KMS-11 (cell line): ENCODE data around the gene MAFG.

Experiments
- H2AFZ ChIP-seq: fragments of 200-600 bp; sonication (generic); 2 replicates; pipeline ENCODE4 v1.6.1; 2016; ENCODE audit warnings: antibody characterized with exemption, mixed run types, low read depth
- H3K27ac ChIP-seq: fragments of 200-600 bp; sonication (generic); 2 replicates; pipeline ENCODE4 v1.6.1; 2016; ENCODE audit warnings: mild to moderate bottlenecking, mixed run types
- H3K27me3 ChIP-seq: fragments of 200-600 bp; sonication (generic); 2 replicates; pipeline ENCODE4 v1.6.1; 2017; ENCODE audit warnings: mild to moderate bottlenecking, low read depth, mixed run types, moderate library complexity; ENCODE audit not compliant: insufficient read depth
- H3K36me3 ChIP-seq: fragments of 200-600 bp; sonication (generic); 2 replicates; pipeline ENCODE4 v1.6.1; 2017; ENCODE audit warnings: mild to moderate bottlenecking, mixed run types; ENCODE audit not compliant: insufficient read depth
- H3K4me1 ChIP-seq: fragments of 200-600 bp; sonication (generic); 2 replicates; pipeline ENCODE4 v1.6.1; 2016; ENCODE audit warnings: mild to moderate bottlenecking, low read depth, mixed run types; ENCODE audit not compliant: poor library complexity, severe bottlenecking
- H3K4me2 ChIP-seq: fragments of 200-600 bp; sonication (generic); 2 replicates; pipeline ENCODE4 v1.7.0; 2016; ENCODE audit warnings: mild to moderate bottlenecking, mixed run types
- H3K4me3 ChIP-seq: fragments of 200-600 bp; sonication (generic); IDR thresholded peaks from 2 replicates; pipeline ENCODE4 v1.6.1; 2017; ENCODE audit warnings: low read depth, low read length, mixed read lengths; ENCODE audit not compliant: insufficient read depth
- H3K79me2 ChIP-seq: fragments of 200-600 bp; sonication (generic); 2 replicates; pipeline ENCODE4 v1.6.1; 2016; ENCODE audit warnings: low read depth, mixed run types; ENCODE audit not compliant: insufficient read depth
- H3K9ac ChIP-seq: fragments of 200-600 bp; sonication (generic); 2 replicates; pipeline ENCODE4 v1.6.1; 2016; ENCODE audit warnings: mild to moderate bottlenecking, mixed run types
- H4K20me1 ChIP-seq: fragments of 200-600 bp; sonication (generic); 2 replicates; pipeline ENCODE4 v1.6.1; 2016; ENCODE audit warnings: mild to moderate bottlenecking, mixed run types; ENCODE audit not compliant: insufficient read depth
- CTCF ChIP-seq: fragments of 200-600 bp; sonication (generic); conservative IDR thresholded peaks from 2 replicates; pipeline ENCODE4 v1.6.1; 2017; ENCODE audit warnings: low read depth, mild to moderate bottlenecking, antibody characterized with exemption, low read length, moderate library complexity, mixed read lengths

MAFG gene

GRCh38 chr17:81966343-81967243 lies 39.1 kb upstream of the MAFG start:
- Histone ChIP-seq H3K4me1 (peaks cover 14% of the 10 kb centered on the region), H3K36me3 (no peaks in the 10 kb centered on the region), H3K79me2 (no peaks in the 10 kb centered on the region), H3K4me2 (no peak overlapping the region), H3K9ac (no peak overlapping the region), H4K20me1 (no peaks in the 10 kb centered on the region), H3K27ac (no peak overlapping the region), H3K4me3 (no peak overlapping the region), H3K27me3 (peaks cover 55% of the 10 kb centered on the region), H2AFZ (no peak overlapping the region)
- TF ChIP-seq CTCF, result no peak

DNA sequence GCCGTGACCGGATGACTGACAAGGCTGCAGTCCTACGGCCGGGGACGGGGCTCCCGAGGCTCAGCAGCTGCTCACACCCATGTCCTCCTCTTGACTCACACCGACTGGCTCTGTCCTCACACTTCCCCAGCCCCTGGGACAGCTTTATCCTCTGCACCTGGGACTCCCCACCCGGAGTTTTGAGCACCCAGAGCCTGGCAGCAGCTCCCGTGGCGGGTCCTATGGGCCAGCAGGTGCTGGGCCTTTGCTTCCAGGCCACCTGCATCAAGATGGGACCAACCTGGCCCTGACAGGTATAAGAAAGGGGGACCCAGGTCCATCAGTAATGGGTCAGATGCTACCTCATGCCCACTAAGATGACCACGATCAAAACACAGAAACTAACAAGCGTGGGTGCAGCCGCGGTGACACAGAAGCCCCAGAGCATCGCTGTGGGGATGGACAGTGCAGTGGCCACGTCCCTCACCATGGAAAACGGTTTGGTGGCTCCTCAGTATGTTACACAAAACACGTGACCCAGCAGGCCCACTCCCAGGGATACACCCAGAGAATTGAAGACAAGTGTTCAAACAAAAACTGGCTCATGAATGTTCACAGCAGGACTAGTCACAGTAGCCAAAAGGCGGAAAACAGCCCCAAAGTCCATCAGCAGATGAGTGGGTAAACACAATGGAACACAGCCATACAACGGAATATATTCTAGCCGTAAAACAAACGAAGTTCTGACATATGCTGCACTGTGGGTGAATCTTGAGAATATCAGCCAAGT lies 36.7 kb upstream of the MAFG start:
- H3K4me2 ChIP-seq, result no peak overlapping the region
- no peak for TF ChIP-seq CTCF
- no peak overlapping the region for H3K9ac ChIP-seq
- peaks cover 67% of the 10 kb centered on the region for H3K27me3 ChIP-seq
- H3K4me1 ChIP-seq, result peaks cover 14% of the 10 kb centered on the region
- H2AFZ ChIP-seq, result no peak overlapping the region
- H3K36me3 ChIP-seq, result no peaks in the 10 kb centered on the region
- H3K79me2 ChIP-seq, result no peaks in the 10 kb centered on the region
- no peak overlapping the region for H3K27ac ChIP-seq
- H3K4me3 ChIP-seq, result no peak overlapping the region
- no peaks in the 10 kb centered on the region for H4K20me1 ChIP-seq

- Histone ChIP-seq H4K20me1 (no peaks in the 10 kb centered on the region), H2AFZ (no peak overlapping the region), H3K27ac (no peak overlapping the region), H3K79me2 (no peaks in the 10 kb centered on the region), H3K9ac (no peak overlapping the region), H3K4me2 (no peak overlapping the region), H3K36me3 (no peaks in the 10 kb centered on the region), H3K4me1 (peaks cover 7% of the 10 kb centered on the region), H3K4me3 (no peak overlapping the region), H3K27me3 (peaks cover 78% of the 10 kb centered on the region)
- no peak for TF ChIP-seq CTCF
Observed at GRCh38 chr17:81962499-81963441, 35.2 kb upstream of the MAFG start.
